ENCODE results near the gene B9D2.
A peak's percentile ranks its signal among the peaks of the same experiment; 100 is the strongest.

Gene B9D2

GRCh38 chr19:41323430-41324125 lies 40.4 kb downstream of the B9D2 start (continued):
- TF ChIP-seq ZBTB44 (tag by site-specific recombination; IDR thresholded peaks at IDR 0.05), result no peak
- no peak for TF ChIP-seq ZNF768 (tag by site-specific recombination; IDR thresholded peaks at IDR 0.05)
- TF ChIP-seq ZNF555 (tag by site-specific recombination; conservative IDR thresholded peaks at IDR 0.05), result no peak
- peak; percentile 47; the same call in 1 of the 2 replicates for TF ChIP-seq ZEB2 (tag by site-specific recombination; IDR thresholded peaks at IDR 0.05)
- TF ChIP-seq ZNF335 (tag by site-specific recombination; conservative IDR thresholded peaks at IDR 0.05), result no peak
- TF ChIP-seq ZSCAN30 (tag by site-specific recombination; IDR thresholded peaks at IDR 0.05), result no peak
- TF ChIP-seq GFI1B (tag by site-specific recombination; IDR thresholded peaks at IDR 0.05), result no peak
- peak; percentile 99 for TF ChIP-seq KLF17 (tag by site-specific recombination; IDR thresholded peaks at IDR 0.05)
- no peak for TF ChIP-seq ZNF2 (tag by site-specific recombination; IDR thresholded peaks at IDR 0.05)
- 0 out of 2 replicates have a peak, but pooled peaks have one; percentile 8 for TF ChIP-seq ZNF623 (tag by site-specific recombination; IDR thresholded peaks at IDR 0.05)
- peak; percentile 25; the same call in 1 of the 2 replicates for TF ChIP-seq ZBTB20 (tag by site-specific recombination; IDR thresholded peaks at IDR 0.05)
- peak; percentile 87 for TF ChIP-seq ZFHX2 (tag by site-specific recombination; conservative IDR thresholded peaks at IDR 0.05)
- peak; percentile 45; the same call in 1 of the 2 replicates for TF ChIP-seq ZNF341 (tag by site-specific recombination; IDR thresholded peaks at IDR 0.05; ENCODE audit: low read depth)
- TF ChIP-seq SP7 (tag by site-specific recombination; IDR thresholded peaks at IDR 0.05), result peak; percentile 98
- TF ChIP-seq ZNF561 (tag by site-specific recombination; IDR thresholded peaks at IDR 0.05; ENCODE audit: borderline replicate concordance), result no peak
- no peak for TF ChIP-seq ZNF664 (tag by site-specific recombination; IDR thresholded peaks at IDR 0.05)
- TF ChIP-seq PRDM1 (tag by site-specific recombination; IDR thresholded peaks at IDR 0.05), result no peak
- TF ChIP-seq ZNF639 (tag by site-specific recombination; IDR thresholded peaks at IDR 0.05), result no peak
- TF ChIP-seq ZSCAN18 (tag by site-specific recombination; IDR thresholded peaks at IDR 0.05), result no peak
- no peak for TF ChIP-seq ZNF133 (tag by site-specific recombination; IDR thresholded peaks at IDR 0.05)
- TF ChIP-seq ZNF837 (tag by site-specific recombination; IDR thresholded peaks at IDR 0.05), result no peak
- no peak for TF ChIP-seq SP3 (tag by site-specific recombination; IDR thresholded peaks at IDR 0.05)
- no peak for TF ChIP-seq SCRT2 (tag by site-specific recombination; IDR thresholded peaks at IDR 0.05)
- TF ChIP-seq ZNF791 (tag by site-specific recombination; IDR thresholded peaks at IDR 0.05), result no peak
- no peak for TF ChIP-seq PRDM6 (tag by site-specific recombination; IDR thresholded peaks at IDR 0.05)
- TF ChIP-seq GLI4 (tag by site-specific recombination; IDR thresholded peaks at IDR 0.05), result no peak
- TF ChIP-seq ZBTB6 (tag by site-specific recombination; IDR thresholded peaks at IDR 0.05), result no peak
- no peak for TF ChIP-seq REPIN1 (tag by site-specific recombination; IDR thresholded peaks at IDR 0.05; ENCODE audit: low read depth)
- TF ChIP-seq ZNF76 (tag by site-specific recombination; IDR thresholded peaks at IDR 0.05; ENCODE audit: borderline replicate concordance, low read depth), result no peak
- no peak for TF ChIP-seq ZNF221 (tag by site-specific recombination; IDR thresholded peaks at IDR 0.05; ENCODE audit: borderline replicate concordance)
- TF ChIP-seq ZNF548 (tag by site-specific recombination; IDR thresholded peaks at IDR 0.05), result no peak
- TF ChIP-seq ZNF362 (tag by site-specific recombination; IDR thresholded peaks at IDR 0.05), result no peak
